GM18508 (cell line): ENCODE measurements around the gene CD46.

ENCODE experiments used
- ATAC-seq: cut with Tn5 transposase; IDR thresholded peaks from one replicate; pipeline ENCODE4 v1.9.1; 2021; ENCODE audit warnings: moderate number of reproducible peaks; ENCODE audit not compliant: insufficient read depth, unreplicated experiment

Gene CD46

DNA sequence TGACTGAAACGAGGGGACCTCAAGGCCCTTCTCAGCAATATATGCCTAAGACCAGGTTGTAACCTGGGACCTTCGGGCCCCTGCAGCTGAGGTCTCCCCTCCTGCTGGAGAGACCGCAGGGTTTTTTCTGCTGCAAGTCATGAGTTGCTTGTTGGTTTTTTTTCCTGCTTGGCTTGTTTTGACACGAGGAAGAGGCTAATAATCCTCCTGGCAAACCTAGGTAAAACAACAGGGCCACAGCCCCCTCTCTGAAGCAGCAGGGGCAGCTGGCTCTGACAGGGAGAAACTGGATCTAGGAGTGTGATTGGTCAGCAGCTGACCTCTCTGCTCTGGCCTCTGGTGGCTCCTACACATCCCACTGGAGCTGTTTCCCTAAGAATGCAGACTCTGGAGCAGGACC lies 90.0 kb downstream of the CD46 start:
- ATAC-seq: no peak

DNA sequence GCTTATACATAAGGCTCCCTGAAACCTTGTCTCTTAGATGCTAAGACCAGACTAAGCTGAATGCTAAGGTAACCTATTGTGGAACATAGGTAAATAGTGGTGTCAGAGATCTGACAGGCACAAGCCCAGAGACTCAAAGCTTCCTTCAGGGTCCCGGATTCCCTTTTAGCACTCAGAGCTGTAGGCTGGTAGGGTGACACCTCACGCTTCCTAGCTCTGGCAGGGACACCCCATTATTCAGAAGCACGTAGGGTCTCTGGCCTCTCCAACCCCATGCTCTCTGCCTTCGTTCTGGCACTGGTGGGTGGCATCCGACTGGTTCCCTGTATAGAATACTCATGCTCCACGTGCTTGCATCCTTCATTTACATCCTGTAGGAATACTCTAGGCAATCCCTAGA lies 90.7 kb downstream of the CD46 start:
- no peak for ATAC-seq

DNA sequence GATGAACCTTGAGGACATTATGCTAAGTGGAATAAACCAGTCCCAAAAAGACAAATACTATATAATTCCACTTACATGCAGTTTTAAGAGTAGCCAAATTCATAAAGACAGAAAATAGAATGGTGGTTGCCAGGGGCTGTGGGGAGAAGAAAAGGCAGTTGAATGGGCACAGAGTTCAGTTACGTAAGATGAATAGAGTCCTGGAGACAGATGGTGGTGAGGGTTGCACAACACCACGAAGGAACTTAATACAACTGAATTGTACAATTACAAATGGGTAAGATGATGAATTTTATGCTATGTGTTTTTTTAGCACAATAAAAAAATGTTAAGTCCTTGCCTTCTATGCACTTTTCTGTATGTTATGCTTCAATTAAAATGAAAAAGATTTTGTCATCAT lies 92.5 kb downstream of the CD46 start:
- no peak for ATAC-seq
